Endothelial cell of umbilical vein (primary cell): ENCODE measurements around the gene VEPH1. TPM values are rescaled to one million over a fixed set of nuclear protein-coding genes. Genes with fewer than 3 reads are reported as not detected.

Source experiments
- BruUV-seq: library from RNA; stranded (reverse); fragments of 400-500 nt; replicated peaks from 2 replicates; lab custom pipeline; 2021; lab: Mats Ljungman, UMichigan
- CTCF ChIA-PET: fragments of 300-600, 350-600 bp; sonication (Branson Sonifier 250); formaldehyde crosslinking; loops from one replicate; lab custom pipeline; 2021; ENCODE audit warnings: antibody characterized with exemption, inconsistent platforms; lab: Charles Lee
- POLR2A ChIA-PET: fragments of 300-600, 350-600 bp; sonication (Branson Sonifier 250); formaldehyde crosslinking; loops from one replicate; lab custom pipeline; 2021; ENCODE audit warnings: antibody characterized with exemption, inconsistent platforms; lab: Charles Lee
- DNase-seq: peaks from one replicate; pipeline ENCODE4 v3.0.0-alpha.2; 2011; ENCODE audit warnings: low read depth, low spot score
- FAIRE-seq: peaks from 2 replicates; lab custom pipeline; 2011; peaks lifted over from hg19 to GRCh38; lab: Jason Lieb, UNC
- H2AFZ ChIP-seq: 2 replicates; pipeline ENCODE4 v1.6.0; 2012; ENCODE audit warnings: low read depth, low read length, control low read depth, inconsistent platforms
- H3K27ac ChIP-seq: 2 replicates; pipeline ENCODE4 v1.5.1; 2011; ENCODE audit warnings: low read depth, mild to moderate bottlenecking, control low read depth, low read length, moderate library complexity; ENCODE audit not compliant: insufficient read depth
- H3K27me3 ChIP-seq, 2 experiments: 2 replicates each; pipeline versions ENCODE4 v1.6.0 to v1.6.1; 2011; ENCODE audit warnings: low read length in 2 of 2, mixed read lengths in 1 of 2; ENCODE audit not compliant: control insufficient read depth in 2 of 2, insufficient read depth in 2 of 2
- H3K36me3 ChIP-seq, 2 experiments: 2 replicates in 1 of 2; 3 replicates in 1 of 2; pipeline ENCODE4 v1.5.1; 2011; ENCODE audit warnings: low read length in 2 of 2, mild to moderate bottlenecking in 1 of 2, moderate library complexity in 1 of 2; ENCODE audit not compliant: control insufficient read depth in 2 of 2, insufficient read depth in 2 of 2; ENCODE audit errors: extremely low read depth in 1 of 2
- H3K4me1 ChIP-seq: 3 replicates; pipeline ENCODE4 v1.5.1; 2011; ENCODE audit warnings: mild to moderate bottlenecking, low read length; ENCODE audit not compliant: control insufficient read depth, insufficient read depth; ENCODE audit errors: extremely low read depth
- H3K4me2 ChIP-seq: 2 replicates; pipeline ENCODE4 v1.6.1; 2011; ENCODE audit warnings: low read length, control low read depth, mixed read lengths; ENCODE audit not compliant: insufficient read depth
- H3K4me3 ChIP-seq, 3 experiments: fragments of 200-600 bp in 1 of 3; sonication (generic), shearing (Covaris generic) in 1 of 3; replicated peaks in 1 of 3; 2 replicates each; pipeline ENCODE4 v1.5.1; 2011 to 2016; ENCODE audit warnings: control low read depth in 3 of 3, low read length in 3 of 3, mild to moderate bottlenecking in 2 of 3, inconsistent platforms in 1 of 3, low read depth in 1 of 3, moderate library complexity in 1 of 3; ENCODE audit not compliant: insufficient read depth in 1 of 3
- H3K79me2 ChIP-seq: 2 replicates; pipeline ENCODE4 v1.6.0; 2012; ENCODE audit warnings: low read length, inconsistent platforms; ENCODE audit not compliant: control insufficient read depth, insufficient read depth
- H3K9ac ChIP-seq: replicated peaks from 2 replicates; pipeline ENCODE3; 2011; ENCODE audit warnings: low read length, control low read depth; ENCODE audit not compliant: insufficient read depth; ENCODE audit errors: extremely low read depth
- H3K9me1 ChIP-seq: replicated peaks from 3 replicates; pipeline ENCODE4 v1.6.0; 2011; ENCODE audit warnings: mild to moderate bottlenecking, low read length; ENCODE audit not compliant: control insufficient read depth, insufficient read depth; ENCODE audit errors: extremely low read depth
- H3K9me3 ChIP-seq: replicated peaks from 2 replicates; pipeline ENCODE4 v1.5.1; 2012; ENCODE audit warnings: low read length, inconsistent platforms; ENCODE audit not compliant: control insufficient read depth, insufficient read depth
- H4K20me1 ChIP-seq: replicated peaks from 2 replicates; pipeline ENCODE3; 2011; ENCODE audit warnings: mild to moderate bottlenecking, low read length; ENCODE audit not compliant: control insufficient read depth, insufficient read depth; ENCODE audit errors: extremely low read depth
- EZH2 ChIP-seq: IDR thresholded peaks from 2 replicates; pipeline ENCODE4 v1.6.1; 2012; ENCODE audit warnings: borderline replicate concordance, low read depth, mild to moderate bottlenecking, moderate library complexity, low read length, inconsistent platforms; ENCODE audit not compliant: severe bottlenecking
- FOS ChIP-seq: IDR thresholded peaks from 2 replicates; pipeline ENCODE4 v1.6.1; 2011; ENCODE audit warnings: mild to moderate bottlenecking, low read length, moderate library complexity, borderline replicate concordance; ENCODE audit not compliant: insufficient read depth
- GATA2 ChIP-seq: IDR thresholded peaks from 2 replicates; pipeline ENCODE4 v1.7.0; 2011; ENCODE audit warnings: low read depth, mild to moderate bottlenecking, moderate library complexity, mixed read lengths, low read length; ENCODE audit not compliant: insufficient read length, insufficient read depth
- JUN ChIP-seq: IDR thresholded peaks from 2 replicates; pipeline ENCODE4 v1.6.1; 2011; ENCODE audit warnings: borderline replicate concordance, low read depth; ENCODE audit not compliant: insufficient read length, insufficient read depth
- MYC ChIP-seq: IDR thresholded peaks from one replicate; pipeline ENCODE4 v1.6.1; 2011; ENCODE audit warnings: mild to moderate bottlenecking, low read depth, low read length
- POLR2A ChIP-seq: IDR thresholded peaks from 2 replicates; pipeline ENCODE4 v1.6.1; 2012; ENCODE audit warnings: low read depth, mild to moderate bottlenecking, control low read depth, low read length
- POLR2AphosphoS5 ChIP-seq: IDR thresholded peaks from 2 replicates; pipeline ENCODE4 v1.6.1; 2012; ENCODE audit warnings: low read depth, mild to moderate bottlenecking, control low read depth, low read length, moderate library complexity; ENCODE audit not compliant: insufficient read depth
- dilution Hi-C: fragments of 300-500 bp; cut with MboI; formaldehyde crosslinking; loops from one replicate; pipeline ENCODE4 v1.15.0; 2019; ENCODE audit warnings: low sequenced_read_pairs; ENCODE audit not compliant: extremely low pct_ligation_motif_present
- intact Hi-C: fragments of 100-400 bp; cut with micrococcal nuclease; formaldehyde crosslinking; loops from one replicate; pipeline ENCODE4 v1.10.0; 2022
- polyA plus RNA-seq, 4 experiments: library from polyadenylated mRNA; depleted of rRNA in 3 of 4; stranded (reverse) in 3 of 4; unstranded in 1 of 4; fragments of >200 nt; gene quantifications; 2 replicates each; pipeline versions ENCODE4 v1.2.1 to v1.2.3, GENCODE V29; 2011 to 2012; ENCODE audit warnings: missing spikeins in 1 of 4
- total RNA-seq: library from RNA; stranded (reverse); gene quantifications from 2 replicates; pipeline ENCODE4 v1.2.3, GENCODE V29; 2021
- TF ChIP-seq, protein P1 (sequence below): IDR thresholded peaks from 2 replicates; pipeline ENCODE4 v1.6.1; 2011; ENCODE audit not compliant: insufficient read depth, insufficient read length
- TF ChIP-seq, protein P2 (sequence below), 2 donors: IDR thresholded peaks; 1 replicate in 1 of 2; 2 replicates in 1 of 2; pipeline ENCODE4 v1.5.1; 2011; ENCODE audit warnings: low read length in 2 of 2, mild to moderate bottlenecking in 2 of 2, moderate library complexity in 2 of 2, control low read depth in 1 of 2, inconsistent platforms in 1 of 2, low read depth in 1 of 2; ENCODE audit not compliant: insufficient read depth in 1 of 2; ENCODE audit errors: extremely low read depth in 1 of 2

Gene VEPH1
- total and polyA plus RNA-seq, 2 donors (not counting 3 experiments of a cell fraction or from before 2014, with no cell fraction given): 42.9 to 136 TPM

GRCh38 chr3:157233923-157234322, 269.3 kb downstream of the VEPH1 start:
- intact Hi-C loops: no loop called here
- H3K4me2 ChIP-seq: no peak overlapping the region
- no peaks in the 10 kb centered on the region for H3K36me3 ChIP-seq
- H3K79me2 ChIP-seq: no peaks in the 10 kb centered on the region
- DNase-seq (no peak), FAIRE-seq (no peak)
- no peak overlapping the region for H3K27ac ChIP-seq
- no peaks in the 10 kb centered on the region for H3K9me1 ChIP-seq
- no peaks in the 10 kb centered on the region for H3K9me3 ChIP-seq
- no peaks in the 10 kb centered on the region for H3K27me3 ChIP-seq
- dilution Hi-C loops: no loop called here
- H3K9ac ChIP-seq: no peak overlapping the region
- H4K20me1 ChIP-seq: no peaks in the 10 kb centered on the region
- no TSS peak for BruUV-seq
- no peak overlapping the region for H3K4me3 ChIP-seq
- POLR2A ChIA-PET: no interaction called here
- no peak for TF ChIP-seq POLR2AphosphoS5
- TF ChIP-seq GATA2: no peak
- TF ChIP-seq, protein P1, sequence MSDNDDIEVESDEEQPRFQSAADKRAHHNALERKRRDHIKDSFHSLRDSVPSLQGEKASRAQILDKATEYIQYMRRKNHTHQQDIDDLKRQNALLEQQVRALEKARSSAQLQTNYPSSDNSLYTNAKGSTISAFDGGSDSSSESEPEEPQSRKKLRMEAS: no peak
- TF ChIP-seq POLR2A: no peak
- no peak for TF ChIP-seq JUN
- TF ChIP-seq EZH2: no peak
- no peak for TF ChIP-seq MYC
- TF ChIP-seq, protein P2, sequence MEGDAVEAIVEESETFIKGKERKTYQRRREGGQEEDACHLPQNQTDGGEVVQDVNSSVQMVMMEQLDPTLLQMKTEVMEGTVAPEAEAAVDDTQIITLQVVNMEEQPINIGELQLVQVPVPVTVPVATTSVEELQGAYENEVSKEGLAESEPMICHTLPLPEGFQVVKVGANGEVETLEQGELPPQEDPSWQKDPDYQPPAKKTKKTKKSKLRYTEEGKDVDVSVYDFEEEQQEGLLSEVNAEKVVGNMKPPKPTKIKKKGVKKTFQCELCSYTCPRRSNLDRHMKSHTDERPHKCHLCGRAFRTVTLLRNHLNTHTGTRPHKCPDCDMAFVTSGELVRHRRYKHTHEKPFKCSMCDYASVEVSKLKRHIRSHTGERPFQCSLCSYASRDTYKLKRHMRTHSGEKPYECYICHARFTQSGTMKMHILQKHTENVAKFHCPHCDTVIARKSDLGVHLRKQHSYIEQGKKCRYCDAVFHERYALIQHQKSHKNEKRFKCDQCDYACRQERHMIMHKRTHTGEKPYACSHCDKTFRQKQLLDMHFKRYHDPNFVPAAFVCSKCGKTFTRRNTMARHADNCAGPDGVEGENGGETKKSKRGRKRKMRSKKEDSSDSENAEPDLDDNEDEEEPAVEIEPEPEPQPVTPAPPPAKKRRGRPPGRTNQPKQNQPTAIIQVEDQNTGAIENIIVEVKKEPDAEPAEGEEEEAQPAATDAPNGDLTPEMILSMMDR (IDR thresholded peaks at IDR 0.05; ENCODE audit: extremely low read depth in 1 of 2, insufficient read depth in 1 of 2, low read depth in 1 of 2, low read length in 2 of 2): no peak
- no peak for TF ChIP-seq FOS
- H3K4me1 ChIP-seq: no peaks in the 10 kb centered on the region
- CTCF ChIA-PET: interaction anchor here (1.1 to 1.7 kb wide), 3 partner anchors 30 to 120 kb away, joined by 3 to 5 read pairs (median 4); no protein-coding TSS in a partner anchor
- no peak overlapping the region for H2AFZ ChIP-seq
